Fibroblast of villous mesenchyme (primary cell): Measurements from ENCODE around the gene DACT2. TPM values are rescaled to one million over a fixed set of nuclear protein-coding genes. Genes with fewer than 3 reads are reported as not detected.

Source experiments
- DNase-seq: peaks from one replicate; pipeline ENCODE4 v3.0.0-alpha.2; 2010; ENCODE audit warnings: low read depth
- H3K4me3 ChIP-seq: 2 replicates; pipeline ENCODE4 v1.5.1; 2011; ENCODE audit warnings: low read depth, mild to moderate bottlenecking, low read length
- total RNA-seq: library from RNA; depleted of rRNA; stranded (reverse); fragments of >200 nt; gene quantifications from 2 replicates; pipeline ENCODE4 v1.2.3, GENCODE V29; 2012
- TF ChIP-seq, protein P1 (sequence below): IDR thresholded peaks from 2 replicates; pipeline ENCODE4 v1.5.1; 2012; ENCODE audit warnings: low read depth, mild to moderate bottlenecking, low read length; ENCODE audit not compliant: insufficient read depth

DACT2 gene
- total RNA-seq, 1 donor = not detected

DNA sequence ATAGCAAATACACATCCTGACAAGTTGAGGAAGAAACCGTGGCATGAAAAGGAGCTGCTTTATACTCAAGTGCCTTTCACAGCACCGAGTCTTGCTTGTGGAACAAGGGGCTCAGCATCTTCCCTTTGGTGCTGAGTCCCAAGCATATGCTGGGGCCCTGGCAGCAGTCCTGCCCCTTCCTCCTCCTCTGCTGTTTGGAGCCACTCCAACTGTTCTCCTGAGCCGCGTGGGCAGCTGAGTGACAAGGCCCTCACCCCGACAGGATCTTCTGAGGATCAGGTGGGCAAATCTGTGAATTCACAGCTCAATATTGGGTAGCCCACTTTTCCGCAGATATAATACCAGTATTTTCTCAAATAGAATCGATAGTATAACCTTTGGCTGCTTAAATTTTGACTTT, 24.7 kb downstream of the DACT2 start:
- H3K4me3 ChIP-seq = no peak overlapping the region
- no peak for DNase-seq
- TF ChIP-seq, protein P1, sequence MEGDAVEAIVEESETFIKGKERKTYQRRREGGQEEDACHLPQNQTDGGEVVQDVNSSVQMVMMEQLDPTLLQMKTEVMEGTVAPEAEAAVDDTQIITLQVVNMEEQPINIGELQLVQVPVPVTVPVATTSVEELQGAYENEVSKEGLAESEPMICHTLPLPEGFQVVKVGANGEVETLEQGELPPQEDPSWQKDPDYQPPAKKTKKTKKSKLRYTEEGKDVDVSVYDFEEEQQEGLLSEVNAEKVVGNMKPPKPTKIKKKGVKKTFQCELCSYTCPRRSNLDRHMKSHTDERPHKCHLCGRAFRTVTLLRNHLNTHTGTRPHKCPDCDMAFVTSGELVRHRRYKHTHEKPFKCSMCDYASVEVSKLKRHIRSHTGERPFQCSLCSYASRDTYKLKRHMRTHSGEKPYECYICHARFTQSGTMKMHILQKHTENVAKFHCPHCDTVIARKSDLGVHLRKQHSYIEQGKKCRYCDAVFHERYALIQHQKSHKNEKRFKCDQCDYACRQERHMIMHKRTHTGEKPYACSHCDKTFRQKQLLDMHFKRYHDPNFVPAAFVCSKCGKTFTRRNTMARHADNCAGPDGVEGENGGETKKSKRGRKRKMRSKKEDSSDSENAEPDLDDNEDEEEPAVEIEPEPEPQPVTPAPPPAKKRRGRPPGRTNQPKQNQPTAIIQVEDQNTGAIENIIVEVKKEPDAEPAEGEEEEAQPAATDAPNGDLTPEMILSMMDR = no peak

DNA sequence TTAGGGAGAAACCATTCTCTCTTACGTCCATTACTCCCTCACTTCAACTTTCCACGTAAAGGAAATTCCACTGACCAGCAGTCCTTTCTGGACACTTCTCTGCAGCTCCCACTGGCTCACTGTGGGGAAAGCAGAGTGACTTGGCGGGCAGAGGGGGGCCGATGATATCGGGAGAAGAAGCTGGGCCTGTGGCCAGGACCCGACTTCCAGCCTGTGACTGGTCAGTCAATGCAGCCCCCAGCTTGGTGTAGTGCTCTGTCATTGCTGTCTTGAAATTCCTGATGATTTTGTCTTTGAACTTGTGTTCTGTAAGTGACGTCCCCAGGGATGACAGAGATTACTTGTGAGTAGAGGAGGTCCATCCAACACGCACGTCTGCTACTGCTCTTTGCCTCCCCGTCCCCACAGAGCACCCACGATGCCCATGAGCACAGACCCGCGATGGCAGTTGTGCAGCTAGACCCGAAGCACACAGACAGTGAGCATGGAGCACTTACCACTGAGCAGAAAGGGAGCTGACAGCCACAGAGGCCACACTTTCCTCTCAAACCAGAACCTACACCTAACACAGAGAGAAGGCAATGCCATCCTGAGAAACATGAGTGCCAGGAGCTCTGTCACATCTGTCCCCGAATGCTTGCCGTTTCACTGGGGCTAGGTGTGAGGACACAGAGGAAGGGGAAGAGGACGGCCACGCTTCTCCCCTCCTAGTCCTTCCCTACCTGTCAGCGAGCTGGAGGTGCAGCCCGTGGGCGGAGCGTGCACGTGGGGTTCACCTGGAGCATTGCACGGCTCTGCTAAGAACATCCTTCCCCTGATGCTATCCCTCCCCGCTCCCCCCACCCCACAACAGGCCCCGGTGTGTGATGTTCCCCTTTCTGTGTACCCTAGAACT, 25.7 kb downstream of the DACT2 start:
- no peak for DNase-seq
- TF ChIP-seq, protein P1 = no peak
- H3K4me3 ChIP-seq = no peak overlapping the region

DNA sequence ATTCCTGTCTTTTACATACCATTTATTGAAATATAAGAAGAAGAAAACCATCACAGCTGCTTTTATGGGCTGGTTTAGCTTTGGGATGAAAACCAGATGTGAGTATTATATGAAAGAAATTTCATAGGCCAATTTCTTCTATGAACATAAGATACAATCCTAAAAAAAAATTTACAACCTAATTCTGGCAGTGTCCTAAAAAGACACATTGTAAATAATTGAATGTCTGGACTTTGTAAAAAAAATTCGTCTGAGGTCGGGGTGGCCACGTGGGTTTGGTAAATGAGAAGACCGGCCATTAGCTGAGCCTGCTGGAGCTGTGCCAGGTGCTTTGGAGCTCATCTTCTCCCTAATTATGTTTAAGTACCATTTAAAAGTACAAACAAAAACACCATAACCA, 26.8 kb downstream of the DACT2 start:
- no peak for DNase-seq
- H3K4me3 ChIP-seq = no peak overlapping the region
- TF ChIP-seq, protein P1 = no peak

DNA sequence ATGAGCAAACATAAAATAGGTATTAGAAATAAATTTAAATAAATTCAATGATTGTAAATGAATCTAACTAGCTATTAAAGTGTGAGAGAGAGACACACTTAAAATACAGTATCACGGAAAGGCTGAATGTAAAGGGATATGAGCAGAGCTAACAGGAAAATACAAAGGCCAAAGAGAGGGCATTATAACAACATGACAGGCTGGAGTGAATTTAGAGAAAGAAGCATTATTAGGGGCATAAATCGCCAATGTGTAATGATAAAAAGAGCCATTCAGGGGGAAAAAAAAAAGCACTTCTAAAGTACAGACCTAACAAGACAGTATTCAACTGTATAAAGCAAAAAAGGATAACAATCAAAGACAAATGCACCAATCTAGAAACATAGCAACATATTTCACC, 28.1 kb downstream of the DACT2 start:
- DNase-seq = no peak
- H3K4me3 ChIP-seq = no peak overlapping the region
- TF ChIP-seq, protein P1 = no peak

DNA sequence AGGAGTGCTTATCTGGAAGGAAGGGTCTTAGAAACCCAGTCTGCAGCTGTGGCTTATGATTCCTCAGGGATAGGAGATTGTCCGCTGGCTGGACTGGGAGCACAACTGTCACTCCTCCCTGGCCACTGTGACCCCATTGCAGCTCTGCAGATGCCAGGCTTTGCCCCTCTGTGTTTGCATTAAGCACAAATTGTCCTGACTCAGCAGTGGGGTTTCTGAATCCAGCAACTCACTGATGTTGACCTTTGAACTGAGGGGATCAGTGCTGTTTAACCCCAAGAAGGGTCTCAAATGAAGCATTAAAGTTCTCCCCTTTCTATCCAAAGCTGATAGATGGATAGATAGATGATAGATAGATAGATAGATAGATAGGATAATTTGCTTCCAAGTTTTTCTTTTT, 29.5 kb downstream of the DACT2 start:
- DNase-seq = no peak
- no peak overlapping the region for H3K4me3 ChIP-seq
- TF ChIP-seq, protein P1 = no peak

DNA sequence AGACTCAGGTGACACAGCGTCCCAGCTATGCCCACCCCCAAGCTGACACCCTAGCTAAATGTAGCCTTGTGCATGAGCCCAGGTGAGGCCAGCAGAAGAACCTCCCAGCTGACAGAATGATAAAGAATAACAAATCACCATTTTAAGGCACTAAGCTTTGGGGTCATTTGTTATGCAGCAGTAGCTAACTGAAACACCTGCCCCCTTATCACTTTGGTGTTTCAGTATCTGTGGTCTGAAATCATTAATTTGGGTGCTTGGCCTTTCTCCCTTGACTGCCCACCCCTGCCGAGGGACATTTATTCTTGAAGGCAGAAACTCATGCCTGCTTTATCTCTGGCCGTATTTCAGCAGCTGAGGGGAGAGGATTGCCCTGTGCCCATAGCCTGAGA, 30.0 kb downstream of the DACT2 start:
- TF ChIP-seq, protein P1 = no peak
- no peak for DNase-seq
- H3K4me3 ChIP-seq = no peak overlapping the region
